Activated CD4-positive, alpha-beta T cell treated with anti-CD3 and anti-CD28 coated beads, Interleukin-2, Interleukin-4, amounts not matched to agents 100 ng/mL and 50 ng/mL, durations not matched to agents 16 hours and 8 hours (primary cell): Measurements from ENCODE around the gene PLCG1.
"Not testable (repeated sequence)": the region's sequence is repeated elsewhere in the genome, so short reads cannot be mapped to it uniquely, and the experiment has no call there.

Experiments
- DNase-seq: peaks from one replicate; pipeline ENCODE4 v3.0.0-alpha.2; 2020; ENCODE audit warnings: low spot score

PLCG1 gene

GRCh38 chr20:41136680-41137613 lies at the start of gene PLCG1:
Gene PLCG1 (plus strand): TSS chr20:41137543. CDS start chr20:41137642, 99 bp downstream.
- DNase-seq, result peak; percentile 84

- no peak for DNase-seq
Observed at GRCh38 chr20:41087777-41088176, 49.6 kb upstream of the PLCG1 start.

DNA sequence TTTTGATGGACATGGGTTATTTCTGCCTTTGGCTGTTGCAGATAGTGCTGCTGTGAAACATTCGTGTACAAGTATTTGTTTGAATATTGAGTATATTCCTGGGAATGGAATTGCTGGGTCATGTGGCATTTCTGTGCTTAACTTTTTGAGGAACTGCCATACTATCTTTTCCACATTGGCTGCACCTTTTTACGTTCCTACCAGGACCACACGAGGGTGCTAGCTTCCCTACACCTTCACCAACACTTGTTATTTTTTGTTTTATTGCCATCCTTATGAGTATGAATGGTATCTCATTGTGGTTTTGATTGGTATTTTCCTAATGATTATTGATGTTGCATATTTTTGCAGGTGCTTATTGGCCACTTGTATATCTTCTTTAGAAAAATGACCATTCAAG lies 47.8 kb upstream of the PLCG1 start:
- no peak for DNase-seq

DNA sequence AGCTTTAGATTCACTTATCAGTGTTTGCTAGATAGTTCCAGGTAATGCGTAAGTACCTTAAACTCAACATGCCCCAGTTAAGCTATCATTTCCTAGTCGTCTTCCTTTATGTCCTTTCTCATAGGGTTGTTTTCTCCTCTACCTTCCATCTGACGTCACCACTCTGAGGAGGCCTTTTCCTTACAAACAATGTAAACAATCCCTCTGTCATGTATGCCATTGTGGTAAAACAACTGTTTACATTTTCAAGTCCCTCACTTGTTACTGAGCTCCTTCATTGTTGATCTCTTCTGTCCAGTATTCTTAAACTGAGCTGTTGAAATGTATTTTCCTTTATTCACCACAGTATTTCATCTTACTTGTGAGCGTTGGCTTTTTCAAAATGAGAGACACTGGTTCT lies 45.4 kb upstream of the PLCG1 start:
- no peak for DNase-seq

DNA sequence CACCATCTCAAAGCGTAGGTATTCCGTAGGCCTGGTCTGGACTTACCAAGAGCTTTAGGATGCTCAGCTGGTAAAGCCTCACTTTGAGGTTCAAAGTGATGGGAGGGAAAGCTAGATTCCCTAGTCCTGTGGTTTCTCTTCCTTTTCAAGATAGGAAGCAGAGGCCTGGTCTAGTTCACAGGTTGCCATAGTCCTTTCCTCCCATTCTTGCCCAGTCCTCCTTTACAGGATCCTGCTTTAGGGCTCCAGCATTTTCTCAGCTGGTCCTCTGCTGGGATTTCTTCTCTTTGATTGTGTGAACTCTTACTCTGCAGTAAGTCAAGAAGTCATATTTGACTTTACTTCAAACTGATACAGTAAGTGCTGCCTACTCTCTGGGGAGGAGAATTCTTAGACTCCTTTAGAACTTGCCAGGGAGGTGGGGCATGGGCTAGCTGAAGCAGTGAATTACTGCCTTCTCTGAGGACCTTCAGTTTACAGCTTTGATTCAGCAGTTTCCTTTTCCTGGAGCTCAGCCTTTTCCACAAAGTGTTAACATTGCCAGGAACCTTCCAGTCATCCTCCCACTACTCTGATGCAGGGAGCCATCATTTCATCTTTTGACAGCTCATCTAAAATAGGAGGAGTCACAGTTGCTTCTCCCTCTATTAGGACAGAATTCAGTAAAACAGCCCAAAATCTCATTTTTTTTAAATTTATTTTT lies 42.8 kb upstream of the PLCG1 start:
- no peak for DNase-seq

GRCh38 chr20:41095110-41095969 lies 42.0 kb upstream of the PLCG1 start:
- peak; percentile 52 for DNase-seq

DNA sequence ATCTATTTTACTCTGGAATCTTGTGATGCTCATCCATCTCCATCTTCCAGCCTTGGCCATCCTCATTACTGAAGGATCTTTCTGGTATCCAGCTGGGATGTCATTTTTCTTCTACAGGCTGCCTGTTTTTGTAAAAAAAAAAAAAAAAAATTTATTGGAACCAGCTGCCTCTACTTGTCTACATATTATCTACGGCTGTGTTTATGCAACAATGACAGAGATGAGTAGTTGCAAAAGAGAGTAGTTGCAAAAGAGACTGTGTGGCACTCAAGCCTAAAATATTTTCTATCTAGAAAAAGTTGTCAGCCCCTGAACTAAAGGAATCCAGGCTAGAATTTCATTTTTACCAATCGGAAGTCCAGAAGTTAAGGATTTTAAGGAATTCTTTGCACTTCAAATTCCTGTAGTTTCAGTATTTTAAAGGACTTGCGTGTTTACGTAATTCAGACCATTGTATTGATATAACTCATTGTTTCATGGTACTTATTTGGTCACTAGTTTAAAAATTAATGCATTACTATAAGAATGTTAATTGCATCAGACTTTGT lies 38.6 kb upstream of the PLCG1 start:
- no peak for DNase-seq

GRCh38 chr20:41100001-41100480 lies 37.3 kb upstream of the PLCG1 start:
- no peak for DNase-seq

GRCh38 chr20:41101660-41102059 lies 35.7 kb upstream of the PLCG1 start:
- no peak for DNase-seq

DNA sequence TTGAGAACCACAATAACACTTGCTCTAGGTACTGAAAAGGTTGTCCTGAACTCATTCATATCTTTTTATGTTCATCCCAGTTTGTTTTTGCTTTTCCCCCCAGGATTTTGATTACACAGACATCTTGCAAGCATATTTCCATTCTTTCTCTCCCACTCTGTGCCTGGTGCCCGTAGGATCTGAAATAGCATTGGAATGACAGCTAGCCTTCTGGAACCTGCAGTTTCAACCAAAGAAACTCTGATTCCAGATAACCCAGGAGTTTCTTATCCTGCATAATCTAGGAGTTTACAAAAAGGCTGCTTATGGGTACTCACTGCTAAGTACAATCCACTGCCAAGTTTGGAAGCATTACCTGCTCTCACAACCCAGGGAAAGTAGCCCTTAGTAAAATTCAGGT lies 28.8 kb upstream of the PLCG1 start:
- no peak for DNase-seq

- DNase-seq, result no peak
Observed at GRCh38 chr20:41110012-41110411, 27.3 kb upstream of the PLCG1 start.

- no peak for DNase-seq
Observed at GRCh38 chr20:41110930-41111577, 26.3 kb upstream of the PLCG1 start.

GRCh38 chr20:41111578-41111951 lies 25.8 kb upstream of the PLCG1 start:
- DNase-seq, result no peak

DNA sequence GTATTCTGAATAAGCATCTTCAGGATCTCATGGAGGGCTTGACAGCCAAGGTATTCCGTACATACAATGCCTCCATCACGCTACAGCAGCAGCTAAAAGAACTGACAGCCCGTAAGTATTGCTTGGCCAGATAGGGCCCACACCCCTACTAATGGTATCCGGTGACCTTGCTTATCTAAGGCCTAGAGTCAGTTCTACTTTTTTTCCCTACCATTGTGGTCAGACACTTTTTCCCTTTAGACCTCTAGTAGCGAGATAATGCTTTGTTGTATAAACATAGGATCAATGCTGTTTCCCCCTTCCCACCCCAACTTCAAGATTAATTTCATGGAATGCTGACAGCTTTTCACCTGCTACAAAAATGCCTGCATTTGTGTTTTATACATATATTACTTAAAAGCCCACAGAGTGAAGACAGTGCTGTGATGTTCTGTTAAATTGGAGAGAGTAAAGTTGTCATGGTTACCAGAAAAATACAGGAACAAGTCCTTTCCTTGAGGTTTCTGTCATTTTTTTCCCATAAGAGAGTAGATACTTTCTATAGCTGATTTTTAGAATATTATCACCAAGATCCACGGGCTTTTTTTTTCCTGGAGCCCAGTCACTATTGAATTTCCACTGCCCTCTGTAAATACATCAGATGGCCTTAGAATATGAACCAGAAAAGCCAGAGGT lies 20.9 kb upstream of the PLCG1 start:
- DNase-seq, result no peak

DNA sequence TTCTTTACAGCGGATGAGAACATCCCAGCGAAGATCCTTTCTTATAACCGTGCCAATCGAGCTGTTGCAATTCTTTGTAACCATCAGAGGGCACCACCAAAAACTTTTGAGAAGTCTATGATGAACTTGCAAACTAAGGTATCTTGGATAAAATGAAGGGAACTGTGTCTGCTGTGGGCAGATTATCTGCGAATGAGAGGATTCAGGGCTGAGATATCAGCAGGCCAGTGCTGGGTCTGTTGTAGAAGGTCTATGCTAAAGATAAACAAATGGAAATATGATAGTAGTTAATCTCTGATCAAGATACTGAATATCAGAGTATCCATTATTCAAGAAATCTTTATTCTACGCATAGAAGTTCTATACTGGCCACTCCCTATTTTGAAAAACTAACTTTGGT lies 19.2 kb upstream of the PLCG1 start:
- DNase-seq, result not testable (repeated sequence)

GRCh38 chr20:41118632-41119031 lies 18.7 kb upstream of the PLCG1 start:
- no peak for DNase-seq

DNA sequence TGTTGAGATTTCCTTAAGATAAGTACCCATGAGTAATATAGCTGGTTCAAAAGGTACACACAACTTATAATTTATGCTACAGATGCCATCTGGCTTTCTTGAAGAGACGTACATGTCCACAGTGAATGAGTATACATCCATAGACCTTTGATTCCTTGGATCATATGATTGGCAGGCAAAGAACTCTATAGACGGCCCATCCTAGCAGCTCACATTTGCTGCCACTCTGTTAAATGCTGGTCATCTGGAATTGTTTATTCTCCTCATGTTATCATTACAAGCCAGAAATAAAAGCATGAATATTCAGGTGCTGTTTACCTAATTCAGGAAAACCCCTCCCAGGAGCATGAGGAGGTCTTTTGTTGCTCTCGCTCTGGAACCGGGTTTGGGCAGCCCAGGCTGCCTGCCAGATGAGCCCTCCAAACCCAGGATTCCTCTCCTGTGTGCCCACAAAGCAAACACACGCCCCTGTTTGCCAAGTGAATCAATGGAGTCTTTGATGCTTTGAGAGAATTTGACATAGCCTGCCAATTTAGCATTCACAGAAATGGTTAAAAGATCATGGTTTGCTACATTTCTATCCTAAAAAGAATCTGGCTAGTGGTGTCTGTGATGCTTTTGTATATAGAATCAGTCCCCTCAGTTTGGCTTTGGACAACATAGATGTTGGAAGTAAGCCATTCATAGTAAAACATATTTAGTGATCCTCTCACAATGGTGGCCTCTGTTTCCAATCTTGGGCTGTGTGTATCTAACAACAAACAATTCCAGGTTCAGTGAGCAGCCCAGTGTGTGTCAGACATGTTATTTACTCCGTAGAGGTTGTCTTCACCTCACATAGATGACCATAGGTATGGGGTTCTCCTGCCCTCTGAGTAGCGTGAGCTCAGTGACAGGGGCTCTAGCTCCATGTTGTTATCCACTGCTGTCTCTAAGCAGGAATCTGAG lies 17.5 kb upstream of the PLCG1 start:
- DNase-seq, result no peak

DNA sequence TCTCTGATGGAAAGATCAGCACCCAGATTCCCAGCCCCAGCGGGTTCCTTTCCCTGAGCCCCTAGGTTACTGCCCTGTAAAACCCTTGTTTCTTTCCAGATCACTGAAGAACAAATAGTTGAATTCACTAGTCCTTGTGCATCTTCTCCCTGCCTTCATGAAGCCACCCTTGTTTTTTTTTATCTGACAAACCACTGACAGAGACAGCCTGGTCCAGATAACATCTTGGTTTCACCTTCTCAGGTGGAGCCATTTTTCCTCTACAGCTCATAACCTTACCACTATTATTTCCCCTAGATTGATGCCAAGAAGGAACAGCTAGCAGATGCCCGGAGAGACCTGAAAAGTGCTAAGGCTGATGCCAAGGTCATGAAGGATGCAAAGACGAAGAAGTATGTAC lies 15.9 kb upstream of the PLCG1 start:
- no peak for DNase-seq

DNA sequence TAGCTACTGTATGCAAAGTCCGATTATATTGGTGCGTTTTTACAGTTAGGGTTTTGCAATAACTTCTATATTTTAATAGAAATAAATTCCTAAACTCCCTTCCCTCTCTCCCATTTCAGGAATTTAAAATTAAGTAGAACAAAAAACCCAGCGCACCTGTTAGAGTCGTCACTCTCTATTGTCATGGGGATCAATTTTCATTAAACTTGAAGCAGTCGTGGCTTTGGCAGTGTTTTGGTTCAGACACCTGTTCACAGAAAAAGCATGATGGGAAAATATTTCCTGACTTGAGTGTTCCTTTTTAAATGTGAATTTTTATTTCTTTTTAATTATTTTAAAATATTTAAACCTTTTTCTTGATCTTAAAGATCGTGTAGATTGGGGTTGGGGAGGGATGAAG lies 13.7 kb upstream of the PLCG1 start:
- no peak for DNase-seq
